Spleen (tissue), 3 donors: ENCODE data around the gene BID.

Source experiments
- POLR2A ChIP-seq, 3 donors: fragments of 450-650 bp; IDR thresholded peaks; one replicate each; pipeline ENCODE4 v1.5.1; 2017; ENCODE audit warnings: antibody characterized with exemption in 3 of 3, mild to moderate bottlenecking in 1 of 3
- POLR2AphosphoS5 ChIP-seq, 3 donors: sonication (generic); formaldehyde crosslinking; IDR thresholded peaks; one replicate each; pipeline ENCODE4 v1.5.1; 2017; ENCODE audit warnings: antibody characterized with exemption in 3 of 3

- TF ChIP-seq POLR2A (IDR thresholded peaks at IDR 0.05): no peak
- TF ChIP-seq POLR2AphosphoS5 (IDR thresholded peaks at IDR 0.05): no peak
Observed at GRCh38 chr22:17705546-17705945, 68.7 kb downstream of the BID start.
